OCI-LY1 (cell line): ENCODE data around the gene MITD1.

Experiments
- H2AFZ ChIP-seq: fragments of 200-600 bp; sonication (generic), shearing (Covaris generic); 2 replicates; pipeline ENCODE4 v1.6.0; 2014; ENCODE audit warnings: antibody characterized with exemption, mild to moderate bottlenecking, low read length
- H3F3A ChIP-seq: fragments of 200-600 bp; sonication (generic), shearing (Covaris generic); 2 replicates; pipeline ENCODE4 v1.6.0; 2014; ENCODE audit warnings: mild to moderate bottlenecking, antibody characterized with exemption, low read length, moderate library complexity; ENCODE audit not compliant: insufficient read depth
- H3K27ac ChIP-seq: fragments of 200-600 bp; sonication (generic); 2 replicates; pipeline ENCODE4 v1.5.1; 2014; ENCODE audit warnings: low read length, mixed run types, mild to moderate bottlenecking, low read depth; ENCODE audit not compliant: poor library complexity, severe bottlenecking
- H3K27me3 ChIP-seq: fragments of 200-600 bp; sonication (generic); 2 replicates; pipeline ENCODE4 v1.6.0; 2014; ENCODE audit warnings: antibody characterized with exemption, mild to moderate bottlenecking, low read length, moderate library complexity; ENCODE audit not compliant: insufficient read depth
- H3K36me3 ChIP-seq: fragments of 200-600 bp; sonication (generic); 2 replicates; pipeline ENCODE4 v1.6.1; 2014; ENCODE audit warnings: mild to moderate bottlenecking, antibody characterized with exemption, low read length, moderate library complexity, mixed read lengths; ENCODE audit not compliant: insufficient read depth
- H3K4me1 ChIP-seq: fragments of 200-600 bp; sonication (generic); 2 replicates; pipeline ENCODE4 v1.5.1; 2014; ENCODE audit warnings: mild to moderate bottlenecking, low read length, moderate library complexity; ENCODE audit not compliant: insufficient read depth, severe bottlenecking
- H3K4me2 ChIP-seq: fragments of 200-600 bp; sonication (generic), shearing (Covaris generic); 2 replicates; pipeline ENCODE4 v1.6.1; 2014; ENCODE audit warnings: low read length
- H3K4me3 ChIP-seq: fragments of 200-600 bp; sonication (generic); 2 replicates; pipeline ENCODE4 v1.5.1; 2014; ENCODE audit warnings: low read length, low read depth, mild to moderate bottlenecking, mixed read lengths; ENCODE audit not compliant: poor library complexity, severe bottlenecking
- H3K79me2 ChIP-seq: fragments of 200-600 bp; shearing (Covaris generic); 2 replicates; pipeline ENCODE4 v1.6.1; 2016; ENCODE audit warnings: mixed run types, low read length, mixed read lengths; ENCODE audit not compliant: insufficient read depth
- H3K9ac ChIP-seq: fragments of 200-600 bp; sonication (generic), shearing (Covaris generic); 2 replicates; pipeline ENCODE4 v1.6.1; 2014; ENCODE audit warnings: mild to moderate bottlenecking, low read length, mixed read lengths
- H3K9me2 ChIP-seq: fragments of 200-600 bp; sonication (generic), shearing (Covaris generic); 2 replicates; pipeline ENCODE4 v1.6.1; 2014; ENCODE audit warnings: low read depth, mild to moderate bottlenecking, low read length, mixed read lengths
- H3K9me3 ChIP-seq: fragments of 200-600 bp; shearing (Covaris generic); 2 replicates; pipeline ENCODE4 v1.6.1; 2014; ENCODE audit warnings: low read length, mixed read lengths
- H4K20me1 ChIP-seq: fragments of 200-600 bp; sonication (generic), shearing (Covaris generic); 2 replicates; pipeline ENCODE4 v1.6.0; 2016; ENCODE audit warnings: mild to moderate bottlenecking, low read length; ENCODE audit not compliant: insufficient read depth
- CTCF ChIP-seq: fragments of 200-600 bp; sonication (generic), shearing (Covaris generic); IDR thresholded peaks from 2 replicates; pipeline ENCODE4 v1.5.1; 2017; ENCODE audit warnings: mild to moderate bottlenecking, antibody characterized with exemption, low read length, moderate library complexity, mixed read lengths
- EZH2 ChIP-seq: fragments of 200-600 bp; sonication (generic), shearing (Covaris generic); IDR thresholded peaks from 2 replicates; pipeline ENCODE4 v1.8.0; 2017; ENCODE audit warnings: borderline replicate concordance, mixed run types, mild to moderate bottlenecking, antibody characterized with exemption, low read length, moderate library complexity, mixed read lengths

Gene MITD1

GRCh38 chr2:99156891-99157290, 24.0 kb downstream of the MITD1 start:
- H3K9me3 ChIP-seq: no peaks in the 10 kb centered on the region
- no peaks in the 10 kb centered on the region for H3K9me2 ChIP-seq
- no peaks in the 10 kb centered on the region for H4K20me1 ChIP-seq
- no peak overlapping the region for H3K27ac ChIP-seq
- no peaks in the 10 kb centered on the region for H3F3A ChIP-seq
- H3K4me1 ChIP-seq: peaks cover 33% of the 10 kb centered on the region
- no peaks in the 10 kb centered on the region for H3K27me3 ChIP-seq
- no peak overlapping the region for H3K4me3 ChIP-seq
- TF ChIP-seq EZH2: no peak
- no peak for TF ChIP-seq CTCF
- peaks cover 21% of the 10 kb centered on the region; the same call in 1 of the 2 replicates for H3K36me3 ChIP-seq
- H3K4me2 ChIP-seq: no peak overlapping the region
- no peak overlapping the region for H3K9ac ChIP-seq
- H3K79me2 ChIP-seq: peaks cover 6% of the 10 kb centered on the region; the same call in 1 of the 2 replicates
- H2AFZ ChIP-seq: no peak overlapping the region

- H2AFZ ChIP-seq: peak within 1 kb of the TSS; percentile 34; the same call in 1 of the 2 replicates
- H3K36me3 ChIP-seq: peaks cover 19% of the 10 kb centered on the region; the same call in 1 of the 2 replicates
- H3F3A ChIP-seq: no peaks in the 10 kb centered on the region
- peak within 1 kb of the TSS; percentile 66 for H3K27ac ChIP-seq
- H3K9ac ChIP-seq: peak within 1 kb of the TSS; percentile 95
- H3K9me2 ChIP-seq: no peaks in the 10 kb centered on the region
- no peaks in the 10 kb centered on the region for H3K27me3 ChIP-seq
- no peaks in the 10 kb centered on the region for H3K9me3 ChIP-seq
- peak within 1 kb of the TSS; percentile 82 for H3K4me3 ChIP-seq
- no peaks in the 10 kb centered on the region for H4K20me1 ChIP-seq
- H3K4me2 ChIP-seq: peak within 1 kb of the TSS; percentile 96
- peaks cover 34% of the 10 kb centered on the region for H3K4me1 ChIP-seq
- H3K79me2 ChIP-seq: peaks cover 9% of the 10 kb centered on the region; the same call in 1 of the 2 replicates
- TF ChIP-seq CTCF (peak; percentile 31; the same call in 1 of the 2 replicates), EZH2 (no peak)
Observed at GRCh38 chr2:99154643-99155536, 26.0 kb downstream of the MITD1 start, which contains the start of the genes LIPT1 and TSGA10. TSS of gene LIPT1 (plus strand) at chr2:99154967. CDS start at chr2:99161958, 6,991 bp downstream. TSS of gene TSGA10 (minus strand) at chr2:99154942. CDS start at chr2:99109439, 45,503 bp downstream.

GRCh38 chr2:99153921-99154604, 26.8 kb downstream of the MITD1 start:
- Histone ChIP-seq H3F3A (no peaks in the 10 kb centered on the region), H3K4me1 (peaks cover 34% of the 10 kb centered on the region), H4K20me1 (no peaks in the 10 kb centered on the region), H3K9me3 (no peaks in the 10 kb centered on the region), H2AFZ (0 out of 2 replicates have a peak overlapping the region, but pooled peaks have one; percentile 9), H3K27me3 (no peaks in the 10 kb centered on the region), H3K4me3 (peak overlapping the region; percentile 82), H3K27ac (peak overlapping the region; percentile 59), H3K4me2 (peak overlapping the region; percentile 96), H3K36me3 (peaks cover 19% of the 10 kb centered on the region; the same call in 1 of the 2 replicates), H3K9ac (peak overlapping the region; percentile 95), H3K79me2 (peaks cover 9% of the 10 kb centered on the region; the same call in 1 of the 2 replicates), H3K9me2 (no peaks in the 10 kb centered on the region)
- no peak for TF ChIP-seq CTCF
